Aorta (tissue), 5 donors: Measurements from ENCODE around the gene PRPF4. TPM values are rescaled to one million over a fixed set of nuclear protein-coding genes. Genes with fewer than 3 reads are reported as not detected.

Experiments
- ATAC-seq: fragments of 200-7000 bp; cut with Tn5 transposase; one replicate; pipeline ENCODE4 v1.9.1; 2022; ENCODE audit warnings: moderate library complexity; ENCODE audit not compliant: low FRiP score
- DNase-seq, 2 donors: peaks; one replicate each; pipeline ENCODE4 v3.0.0-alpha.2; 2020
- H3K27ac ChIP-seq, 2 donors: one replicate each; pipeline ENCODE4 v1.5.1; 2013; ENCODE audit warnings: low read length in 2 of 2, mild to moderate bottlenecking in 2 of 2, moderate library complexity in 2 of 2, control low read depth in 1 of 2, inconsistent platforms in 1 of 2, low read depth in 1 of 2
- H3K27me3 ChIP-seq, 2 donors: one replicate each; pipeline ENCODE4 v1.6.1; 2013; ENCODE audit warnings: control low read depth in 1 of 2, low read length in 1 of 2, mild to moderate bottlenecking in 1 of 2, moderate library complexity in 1 of 2; ENCODE audit not compliant: insufficient read depth in 2 of 2, control insufficient read depth in 1 of 2
- H3K36me3 ChIP-seq, 2 donors: one replicate each; pipeline ENCODE4 v1.6.1; 2013; ENCODE audit warnings: control low read depth in 1 of 2, low read length in 1 of 2, mild to moderate bottlenecking in 1 of 2; ENCODE audit not compliant: insufficient read depth in 2 of 2, control insufficient read depth in 1 of 2
- H3K4me1 ChIP-seq, 2 donors: one replicate each; pipeline ENCODE4 v1.6.1; 2013; ENCODE audit warnings: low read length in 2 of 2, control low read depth in 1 of 2, mild to moderate bottlenecking in 1 of 2, moderate library complexity in 1 of 2; ENCODE audit not compliant: insufficient read depth in 2 of 2, control insufficient read depth in 1 of 2
- H3K4me3 ChIP-seq, 2 donors: one replicate each; pipeline ENCODE4 v1.5.1; 2013; ENCODE audit warnings: low read length in 2 of 2, control low read depth in 1 of 2, mild to moderate bottlenecking in 1 of 2
- H3K9me3 ChIP-seq: one replicate; pipeline ENCODE4 v1.6.1; 2013; ENCODE audit warnings: mild to moderate bottlenecking, low read length; ENCODE audit not compliant: control insufficient read depth
- WGBS, 2 donors: extraction: QIAGEN DNeasy Blood & Tissue Kit; methylation state at CpG; one replicate each; pipeline ENCODE4 v1.1.7; 2013; 5-methylcytosine and 5-hydroxymethylcytosine counted together
- intact Hi-C, 2 donors: fragments of 100-400 bp; cut with DNase I; formaldehyde crosslinking; loops; one replicate each; pipeline versions ENCODE4 v1.14.2 to v1.15.0; 2022
- polyA plus RNA-seq, 2 donors: library from polyadenylated mRNA; stranded (reverse); fragments of 200-250 nt; gene quantifications; one replicate each; pipeline ENCODE4 v1.2.3, GENCODE V29; 2013
- total RNA-seq, 2 donors: library from RNA; stranded (reverse); fragmentation: NEBNext Ultra II Directional; extraction: Animal tissue kit (Norgen Biotek cat#: 25700); gene quantifications; one replicate each; pipeline ENCODE4 v1.2.1, GENCODE V29; 2021
- donor health status: healthy with polysubstance abuse.
- donor health status: Bipolar disorder and iron deficiency.
- donor health status: DM: no; HTN: no; CAD: no.
- donor health status: DM: no; HTN: no; CAD: no.
- donor health status: DM: yes; HTN: yes; CAD: no.

Gene PRPF4
- total and polyA plus RNA-seq, 4 donors = 8.4 to 12.9 (median 12.4) TPM

GRCh38 chr9:113257863-113258262, 17.6 kb upstream of the PRPF4 start:
- DNase-seq (no peak), ATAC-seq (no peak)
- no peaks in the 10 kb centered on the region for H3K9me3 ChIP-seq
- 96 to 99% methylated on average over 3 of the region's 3 CpGs for WGBS, 2 donors
- intact Hi-C loops = no loop called here
- no peaks in the 10 kb centered on the region for H3K4me1 ChIP-seq
- H3K4me3 ChIP-seq = no peak overlapping the region
- no peak overlapping the region for H3K27ac ChIP-seq
- H3K27me3 ChIP-seq = no peaks in the 10 kb centered on the region
- H3K36me3 ChIP-seq = peaks cover 5 to 13% of the 10 kb centered on the region in 2 donors

DNA sequence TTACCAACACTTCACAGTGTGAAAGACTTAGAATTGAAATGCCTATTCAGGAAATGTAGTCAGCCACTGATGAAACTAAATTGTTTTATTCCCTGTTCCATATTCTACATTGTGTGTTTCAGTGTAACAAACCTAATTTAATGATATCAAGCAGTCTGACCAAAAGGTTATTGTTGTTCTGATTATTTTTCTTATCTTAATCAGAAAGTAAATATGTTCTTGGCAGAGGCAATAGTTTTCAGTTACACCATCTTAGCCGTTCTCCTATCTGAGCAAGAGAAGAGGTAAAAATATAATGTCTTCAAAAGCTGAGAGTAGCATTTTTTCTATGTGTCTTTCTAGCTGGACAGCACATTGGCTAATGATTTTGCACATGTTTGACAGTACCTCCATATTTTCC, 17.2 kb upstream of the PRPF4 start:
- Histone ChIP-seq H3K4me1 (no peaks in the 10 kb centered on the region), H3K27ac (no peak overlapping the region), H3K4me3 (no peak overlapping the region), H3K27me3 (no peaks in the 10 kb centered on the region), H3K36me3 (peaks cover 5 to 13% of the 10 kb centered on the region in 2 donors), H3K9me3 (no peaks in the 10 kb centered on the region)
- ATAC-seq (no peak), DNase-seq (no peak)
- intact Hi-C loops = no loop called here
- 15 to 38% methylated on average over 1 of the region's 1 CpG for WGBS, 2 donors

- H3K27me3 ChIP-seq = no peaks in the 10 kb centered on the region
- no peak overlapping the region for H3K4me3 ChIP-seq
- 88 to 96% methylated on average over 1 of the region's 1 CpG for WGBS, 2 donors
- H3K9me3 ChIP-seq = no peaks in the 10 kb centered on the region
- ATAC-seq = no peak
- intact Hi-C loops = no loop called here
- no peaks in the 10 kb centered on the region for H3K4me1 ChIP-seq
- peaks cover 5 to 15% of the 10 kb centered on the region in 2 donors for H3K36me3 ChIP-seq
- no peak overlapping the region for H3K27ac ChIP-seq
- DNase-seq = no peak
These were observed 13.4 kb upstream of the PRPF4 start for GRCh38 chr9:113261917-113262671.

DNA sequence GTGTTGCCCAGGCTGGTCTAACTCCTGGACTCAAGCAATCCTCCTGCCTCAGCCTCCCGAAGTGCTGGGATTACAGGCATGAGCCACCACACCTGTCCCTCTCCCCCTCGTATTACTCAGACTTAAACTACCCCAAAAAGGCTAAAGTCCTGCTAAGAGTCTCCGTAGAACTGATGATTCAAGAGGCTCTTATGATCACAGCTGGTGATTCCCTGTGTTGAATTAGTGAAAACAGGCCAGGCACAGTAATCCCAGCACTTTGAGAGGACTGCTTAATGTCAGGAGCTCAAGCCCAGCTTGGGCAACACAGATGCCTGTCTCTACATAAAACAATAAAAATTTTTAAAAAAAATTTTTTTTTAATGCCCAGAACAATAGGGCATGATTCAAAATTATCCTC, 9.3 kb upstream of the PRPF4 start:
- WGBS, 2 donors = 87% methylated on average over 3 of the region's 3 CpGs
- no peaks in the 10 kb centered on the region for H3K27me3 ChIP-seq
- H3K4me3 ChIP-seq = no peak overlapping the region
- intact Hi-C loops = no loop called here
- no peak for DNase-seq
- no peaks in the 10 kb centered on the region for H3K4me1 ChIP-seq
- no peak for ATAC-seq
- H3K27ac ChIP-seq = no peak overlapping the region
- no peaks in the 10 kb centered on the region for H3K9me3 ChIP-seq
- H3K36me3 ChIP-seq = peaks cover 12% of the 10 kb centered on the region in 2 donors

DNA sequence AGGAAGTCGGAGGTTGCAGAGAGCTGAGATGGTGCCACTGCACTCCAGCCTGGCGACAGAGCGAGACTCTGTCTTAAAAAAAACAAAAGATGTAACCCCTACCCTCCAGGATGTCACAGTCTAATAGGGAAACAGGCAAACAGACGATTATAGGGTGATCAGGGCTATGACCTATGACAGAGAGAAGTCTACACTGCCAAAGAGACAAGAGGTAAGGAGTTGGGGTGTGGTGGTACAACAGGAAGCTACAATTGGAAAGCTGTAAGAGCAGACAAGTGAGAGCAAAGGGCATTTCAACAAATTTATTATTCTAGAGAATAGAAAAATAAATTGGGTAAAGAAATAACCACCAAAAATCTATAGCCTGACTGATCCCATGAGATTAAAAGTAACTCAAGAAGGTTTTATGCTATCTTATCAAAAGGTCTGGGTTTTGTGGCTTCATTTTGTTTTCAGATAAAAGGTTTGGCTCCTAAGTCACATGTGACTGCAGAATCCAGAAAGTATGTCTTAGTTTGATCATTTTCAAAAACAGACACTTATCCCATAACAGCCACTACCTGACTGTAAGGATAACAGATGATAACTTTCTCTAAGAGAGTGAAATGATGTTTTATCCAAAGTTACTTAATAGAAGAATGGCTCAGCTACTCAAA, 7.4 kb upstream of the PRPF4 start:
- 83 to 92% methylated on average over 4 of the region's 4 CpGs for WGBS, 2 donors
- no peaks in the 10 kb centered on the region for H3K27me3 ChIP-seq
- no peak overlapping the region for H3K4me3 ChIP-seq
- H3K27ac ChIP-seq = no peak overlapping the region
- no peak for DNase-seq
- H3K36me3 ChIP-seq = peaks cover 11 to 12% of the 10 kb centered on the region in 2 donors
- no peak for ATAC-seq
- no peaks in the 10 kb centered on the region for H3K9me3 ChIP-seq
- H3K4me1 ChIP-seq = no peaks in the 10 kb centered on the region
- intact Hi-C loops = no loop called here

- Histone ChIP-seq H3K4me3 (no peak overlapping the region), H3K9me3 (no peaks in the 10 kb centered on the region), H3K36me3 (peaks cover 11 to 12% of the 10 kb centered on the region in 2 donors), H3K27me3 (no peaks in the 10 kb centered on the region), H3K4me1 (no peaks in the 10 kb centered on the region), H3K27ac (no peak overlapping the region)
- ATAC-seq (no peak), DNase-seq (no peak)
- intact Hi-C loops = no loop called here
- WGBS, 2 donors = 86% methylated on average over 2 of the region's 2 CpGs
These were observed 6.1 kb upstream of the PRPF4 start for GRCh38 chr9:113269355-113269754.

DNA sequence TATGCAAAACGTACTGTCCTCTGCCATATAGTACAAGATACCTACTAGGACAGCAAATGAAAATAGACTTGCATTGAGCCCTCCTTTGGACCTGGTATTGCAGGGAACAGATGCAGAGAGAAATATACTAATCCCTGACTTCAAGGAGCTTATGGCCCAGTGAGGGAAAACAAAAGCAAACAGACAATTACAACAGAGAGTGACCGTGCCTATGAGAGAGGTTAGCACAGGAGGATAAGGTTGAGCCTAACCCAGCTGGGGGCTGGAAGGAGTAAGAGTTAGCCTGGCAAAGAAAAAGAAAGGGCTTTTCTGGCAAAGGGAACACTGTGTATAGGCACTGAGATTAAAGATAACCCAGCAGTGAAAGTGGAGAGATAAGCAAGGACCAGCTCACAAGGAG, 5.6 kb upstream of the PRPF4 start:
- DNase-seq = no peak
- H3K4me1 ChIP-seq = no peaks in the 10 kb centered on the region
- intact Hi-C loops = loop anchor here (10.0 kb wide), 3 partner anchors 135 to 385 kb away; partner anchors contain the start of gene ALAD (in 1 of the 2)
- no peak overlapping the region for H3K4me3 ChIP-seq
- ATAC-seq = no peak
- no peak overlapping the region for H3K27ac ChIP-seq
- peaks cover 10 to 12% of the 10 kb centered on the region in 2 donors for H3K36me3 ChIP-seq
- H3K9me3 ChIP-seq = no peaks in the 10 kb centered on the region
- H3K27me3 ChIP-seq = no peaks in the 10 kb centered on the region
- WGBS, 2 donors = 84 to 85% methylated on average over 2 of the region's 2 CpGs

GRCh38 chr9:113274474-113275156, 843 bp upstream of the PRPF4 start:
- intact Hi-C loops = loop anchor here (2.0 to 10.0 kb wide), 7 partner anchors 54 to 383 kb away; partner anchors contain the start of genes ALAD (in 2 of the 2), FKBP15 (in 1 of the 2), SLC31A1 (in 1 of the 2) and WDR31 (in 1 of the 2)
- H3K4me3 ChIP-seq = peak overlapping the region; percentile 64 to 97
- DNase-seq = no peak
- ATAC-seq = peak; percentile 71
- peak overlapping the region; percentile 47 to 82 for H3K27ac ChIP-seq
- peaks cover 5 to 12% of the 10 kb centered on the region in 2 donors for H3K36me3 ChIP-seq
- H3K27me3 ChIP-seq = no peaks in the 10 kb centered on the region
- H3K9me3 ChIP-seq = no peaks in the 10 kb centered on the region
- H3K4me1 ChIP-seq = peaks cover 2 to 4% of the 10 kb centered on the region in 2 donors
- 0% methylated on average over 15 of the region's 15 CpGs for WGBS, 2 donors
